ENCODE data around the gene SYP.

DNA sequence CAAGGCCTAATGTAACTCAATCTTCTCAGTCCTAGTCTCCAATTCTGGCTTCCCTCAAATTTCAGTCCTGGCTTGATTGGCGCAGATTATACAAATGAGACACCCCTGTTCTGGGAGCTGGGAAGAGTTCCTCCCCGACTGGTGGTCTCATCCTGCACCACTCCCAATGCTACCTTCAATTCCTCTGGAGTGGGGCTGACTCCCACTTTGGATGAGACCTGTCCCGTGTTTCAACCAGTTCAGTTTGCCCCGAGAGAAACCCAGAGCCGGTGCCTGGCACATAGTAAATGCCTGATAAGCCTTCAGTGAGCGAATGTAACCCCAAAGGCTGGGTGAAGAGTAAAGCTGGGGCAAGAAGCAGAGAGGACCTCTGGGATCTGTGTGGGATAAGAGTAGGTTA is 4.0 kb upstream of the SYP start:
- no peak for TF ChIP-seq POLR2A (IDR thresholded peaks at IDR 0.05)
- TF ChIP-seq, protein P1, sequence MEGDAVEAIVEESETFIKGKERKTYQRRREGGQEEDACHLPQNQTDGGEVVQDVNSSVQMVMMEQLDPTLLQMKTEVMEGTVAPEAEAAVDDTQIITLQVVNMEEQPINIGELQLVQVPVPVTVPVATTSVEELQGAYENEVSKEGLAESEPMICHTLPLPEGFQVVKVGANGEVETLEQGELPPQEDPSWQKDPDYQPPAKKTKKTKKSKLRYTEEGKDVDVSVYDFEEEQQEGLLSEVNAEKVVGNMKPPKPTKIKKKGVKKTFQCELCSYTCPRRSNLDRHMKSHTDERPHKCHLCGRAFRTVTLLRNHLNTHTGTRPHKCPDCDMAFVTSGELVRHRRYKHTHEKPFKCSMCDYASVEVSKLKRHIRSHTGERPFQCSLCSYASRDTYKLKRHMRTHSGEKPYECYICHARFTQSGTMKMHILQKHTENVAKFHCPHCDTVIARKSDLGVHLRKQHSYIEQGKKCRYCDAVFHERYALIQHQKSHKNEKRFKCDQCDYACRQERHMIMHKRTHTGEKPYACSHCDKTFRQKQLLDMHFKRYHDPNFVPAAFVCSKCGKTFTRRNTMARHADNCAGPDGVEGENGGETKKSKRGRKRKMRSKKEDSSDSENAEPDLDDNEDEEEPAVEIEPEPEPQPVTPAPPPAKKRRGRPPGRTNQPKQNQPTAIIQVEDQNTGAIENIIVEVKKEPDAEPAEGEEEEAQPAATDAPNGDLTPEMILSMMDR (IDR thresholded peaks at IDR 0.05): no peak
- TF ChIP-seq EP300 (IDR thresholded peaks at IDR 0.05): no peak

All from ovary (tissue), 3 donors.